WI38 (cell line): ENCODE measurements around the gene ABHD6.
"Not testable (repeated sequence)": the region's sequence is repeated elsewhere in the genome, so short reads cannot be mapped to it uniquely, and the experiment has no call there.

ENCODE experiments used
- H3K4me3 ChIP-seq: 2 replicates; pipeline ENCODE4 v1.5.1; 2011; ENCODE audit warnings: low read depth, mild to moderate bottlenecking, control low read depth, low read length
- CTCF ChIP-seq: IDR thresholded peaks from 2 replicates; pipeline ENCODE4 v1.5.1; 2012; ENCODE audit warnings: low read depth, mild to moderate bottlenecking, control low read depth, low read length

Gene ABHD6

DNA sequence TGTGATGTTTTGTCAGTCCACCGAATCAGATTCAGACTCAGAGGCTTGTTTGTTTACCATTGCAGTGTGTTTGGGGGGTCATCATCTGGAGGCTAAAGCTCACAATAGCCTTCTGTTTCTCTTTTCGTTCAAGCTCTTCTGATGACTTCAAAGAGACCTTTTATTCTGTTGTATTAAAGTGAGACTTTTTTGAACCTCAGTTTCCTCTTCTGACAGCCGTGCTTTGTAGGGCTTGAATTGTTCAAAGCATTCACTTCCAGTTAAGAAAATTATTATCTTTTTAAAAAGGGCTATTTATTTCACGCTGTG lies 96.4 kb downstream of the ABHD6 start:
- no peak for TF ChIP-seq CTCF
- H3K4me3 ChIP-seq, result peak overlapping the region; percentile 74

GRCh38 chr3:58334506-58334884 lies 96.9 kb downstream of the ABHD6 start:
- H3K4me3 ChIP-seq, result peak overlapping the region; percentile 74
- TF ChIP-seq CTCF, result no peak

DNA sequence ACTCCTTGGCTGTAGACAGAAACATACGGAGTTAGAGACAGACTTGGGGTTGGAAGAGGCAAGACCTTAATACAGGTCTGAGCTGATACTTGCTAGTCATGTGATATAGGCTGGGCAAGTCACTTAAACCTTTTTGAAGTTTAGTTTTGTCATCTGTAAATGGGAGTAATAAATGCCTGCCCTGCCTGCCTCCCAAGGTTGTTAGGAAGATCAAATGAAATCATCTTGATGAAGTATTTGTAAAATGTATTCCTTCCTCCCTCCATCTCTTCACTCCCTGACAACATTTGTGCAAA lies 98.0 kb downstream of the ABHD6 start:
- TF ChIP-seq CTCF, result no peak
- peak overlapping the region; percentile 74 for H3K4me3 ChIP-seq

GRCh38 chr3:58336135-58336882 lies 98.7 kb downstream of the ABHD6 start:
- H3K4me3 ChIP-seq, result no peak overlapping the region; the same call in 1 of the 2 replicates
- TF ChIP-seq CTCF, result no peak

- H3K4me3 ChIP-seq, result no peak overlapping the region
- TF ChIP-seq CTCF, result no peak
Observed at GRCh38 chr3:58337190-58337589, 99.6 kb downstream of the ABHD6 start.

DNA sequence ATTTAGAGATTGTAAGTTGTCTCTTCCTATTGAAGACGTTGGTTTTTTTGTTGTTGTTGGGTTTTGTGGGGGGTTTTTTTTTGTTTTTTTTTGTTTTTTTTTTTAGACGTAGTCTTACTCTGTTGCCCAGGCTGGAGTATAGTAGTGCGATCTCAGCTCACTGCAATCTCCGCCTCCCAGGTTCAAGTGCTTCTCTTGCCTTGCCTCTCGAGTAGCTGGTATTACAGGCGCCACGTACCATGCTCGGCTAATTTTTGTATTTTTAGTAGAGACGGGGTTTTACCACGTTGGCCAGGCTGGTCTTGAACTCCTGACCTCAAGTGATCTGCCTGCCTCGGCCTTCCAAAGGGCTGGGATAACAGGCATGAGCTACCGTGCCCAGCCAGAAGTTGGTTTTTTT lies 101.6 kb downstream of the ABHD6 start:
- not testable (repeated sequence) for H3K4me3 ChIP-seq

DNA sequence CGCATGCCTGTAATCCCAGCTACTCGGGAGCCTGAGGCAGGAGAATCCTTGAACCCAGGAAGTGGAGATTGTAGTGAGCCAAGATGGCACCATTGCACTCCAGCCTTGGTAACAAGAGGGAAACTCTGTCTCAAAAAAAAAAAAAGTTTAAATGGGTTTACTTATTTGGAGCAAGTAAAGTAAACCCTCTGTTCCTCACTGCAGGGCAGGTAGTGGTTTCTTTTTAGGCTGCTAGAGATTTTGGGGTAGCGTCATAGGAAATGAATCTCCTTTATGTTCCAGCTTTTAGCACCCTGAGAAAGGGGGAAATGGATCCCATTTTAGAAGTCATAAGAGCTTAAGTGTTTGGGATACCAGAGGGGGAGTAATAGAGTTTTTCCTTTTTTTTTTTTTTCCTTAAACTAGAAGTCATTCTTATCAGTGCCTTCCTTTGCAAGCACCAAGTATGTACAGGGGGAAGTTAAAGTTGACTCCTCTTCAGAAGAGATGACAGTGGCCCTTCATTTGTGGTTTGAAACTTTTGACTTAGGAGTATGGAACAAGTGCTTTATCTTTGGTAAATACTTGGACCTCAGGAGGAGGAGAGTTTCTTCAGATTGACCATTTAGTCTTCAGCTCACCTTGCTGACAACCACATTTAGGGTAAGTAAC lies 103.1 kb downstream of the ABHD6 start:
- H3K4me3 ChIP-seq, result no peak overlapping the region
- no peak for TF ChIP-seq CTCF

DNA sequence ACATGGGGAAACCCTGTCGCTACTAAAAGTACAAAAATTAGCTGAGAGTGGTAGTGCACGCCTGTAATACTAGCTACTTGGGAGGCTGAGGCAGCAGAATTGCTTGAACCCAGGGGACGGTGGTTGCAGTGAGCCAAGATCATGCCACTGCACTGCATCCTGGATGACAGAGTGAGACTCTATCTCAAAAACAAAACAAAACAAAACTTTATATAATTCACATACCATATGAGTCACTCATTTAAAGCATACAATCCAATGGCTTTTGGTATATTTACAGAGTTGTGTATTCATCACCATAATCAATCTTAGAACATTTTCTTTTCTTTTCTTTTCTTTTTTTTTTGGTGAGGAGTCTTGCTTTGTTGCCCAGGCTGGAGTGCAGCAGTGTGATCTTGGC lies 103.8 kb downstream of the ABHD6 start:
- no peak for TF ChIP-seq CTCF
- no peak overlapping the region for H3K4me3 ChIP-seq
